CD4-positive, alpha-beta T cell treated with Interleukin-17A for 4 hours (primary cell): ENCODE data around the gene HCN2.
"Not testable (repeated sequence)": the region's sequence is repeated elsewhere in the genome, so short reads cannot be mapped to it uniquely, and the experiment has no call there.

Experiments used
- DNase-seq: peaks from one replicate; pipeline ENCODE4 v3.0.0-alpha.2; 2020; ENCODE audit warnings: mixed read lengths

HCN2 gene

DNA sequence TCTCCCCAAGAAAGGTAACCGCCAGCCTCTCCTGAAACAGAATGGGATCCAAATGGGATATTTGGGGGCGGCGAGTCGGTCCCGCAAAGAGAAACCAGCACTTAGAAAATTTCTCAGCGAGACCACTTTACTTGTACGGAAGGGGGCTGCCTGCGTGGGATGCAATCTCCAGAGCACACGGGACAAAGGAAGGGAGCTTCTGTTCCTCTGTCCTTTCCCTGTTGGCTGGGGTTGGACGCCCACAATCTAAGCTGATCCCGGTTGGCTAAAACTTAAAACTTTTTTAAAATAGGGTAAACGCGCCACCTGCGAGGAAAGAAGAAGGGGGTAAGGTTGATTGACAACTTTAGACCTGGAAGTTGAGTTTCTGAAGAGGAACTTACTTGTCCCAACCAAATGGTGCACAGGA, 18.1 kb upstream of the HCN2 start:
- DNase-seq = peak; percentile 12

DNA sequence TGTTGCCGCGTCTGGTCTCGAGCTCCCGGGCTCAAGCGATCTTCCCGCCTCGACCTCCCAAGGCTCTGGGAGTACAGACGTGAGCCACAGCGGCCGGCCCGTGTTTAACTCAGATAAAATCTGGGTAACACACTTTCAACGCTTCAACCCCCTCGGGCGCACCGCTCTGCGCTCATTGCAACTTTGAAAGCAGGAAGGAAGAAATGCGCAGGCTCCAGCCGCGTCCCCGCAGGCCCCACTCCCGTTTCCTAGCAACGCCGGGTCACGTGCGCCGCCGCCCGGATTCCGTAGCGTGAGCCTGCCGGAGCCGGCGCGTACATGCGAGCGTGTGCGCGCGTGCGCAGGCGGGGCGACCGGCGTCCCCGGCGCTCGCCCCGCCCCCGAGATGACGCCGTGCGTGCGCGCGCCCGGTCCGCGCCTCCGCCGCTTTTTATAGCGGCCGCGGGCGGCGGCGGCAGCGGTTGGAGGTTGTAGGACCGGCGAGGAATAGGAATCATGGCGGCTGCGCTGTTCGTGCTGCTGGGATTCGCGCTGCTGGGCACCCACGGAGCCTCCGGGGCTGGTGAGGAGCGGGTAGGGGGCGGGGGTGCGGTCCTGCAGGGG, 17.4 kb upstream of the HCN2 start, which contains the start of gene BSG:
TSS of gene BSG (plus strand) at position 457 of the 603 bp plus-strand sequence. CDS start at position 496, 39 bp downstream.
- peak; percentile 99 for DNase-seq

DNA sequence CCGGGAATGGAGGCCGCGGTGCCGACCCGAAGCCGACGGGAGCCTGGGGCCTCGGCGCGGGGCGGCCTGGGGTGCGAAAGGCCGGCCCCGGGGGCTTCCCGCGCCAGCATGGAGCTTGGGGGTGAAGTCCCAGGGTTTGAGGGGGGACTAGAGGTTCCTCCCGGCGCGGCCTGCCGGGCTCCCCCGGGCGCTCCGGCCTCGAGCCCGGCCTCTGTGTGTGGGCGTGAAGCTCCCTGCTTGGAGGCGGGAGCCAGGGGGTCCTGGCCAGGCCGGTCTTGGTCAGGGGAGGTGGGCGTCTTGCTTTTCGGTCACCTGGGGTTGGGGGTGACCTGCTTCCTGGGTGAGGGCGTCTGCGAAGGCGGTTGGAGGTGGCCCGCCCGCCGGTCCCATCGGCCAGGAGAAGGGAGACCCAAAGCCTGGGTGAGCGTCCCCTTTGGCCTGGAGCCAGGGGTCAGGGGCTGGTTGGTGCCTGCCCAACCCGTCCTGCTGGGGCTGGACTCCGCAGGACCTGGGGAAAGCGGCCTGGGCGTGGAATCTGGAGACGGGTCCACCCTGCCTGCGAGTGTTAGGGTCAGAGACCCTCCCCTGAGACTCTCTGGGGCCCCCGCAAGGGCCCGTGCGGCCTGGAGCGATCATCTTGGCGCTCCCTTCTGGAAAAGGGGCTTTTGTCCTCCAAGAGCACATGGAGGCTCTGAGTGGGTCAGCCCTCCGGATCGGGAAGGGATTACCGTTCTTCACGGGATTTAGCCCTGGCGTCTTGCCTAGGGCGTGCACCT, 16.8 kb upstream of the HCN2 start:
- DNase-seq = peak; percentile 28

DNA sequence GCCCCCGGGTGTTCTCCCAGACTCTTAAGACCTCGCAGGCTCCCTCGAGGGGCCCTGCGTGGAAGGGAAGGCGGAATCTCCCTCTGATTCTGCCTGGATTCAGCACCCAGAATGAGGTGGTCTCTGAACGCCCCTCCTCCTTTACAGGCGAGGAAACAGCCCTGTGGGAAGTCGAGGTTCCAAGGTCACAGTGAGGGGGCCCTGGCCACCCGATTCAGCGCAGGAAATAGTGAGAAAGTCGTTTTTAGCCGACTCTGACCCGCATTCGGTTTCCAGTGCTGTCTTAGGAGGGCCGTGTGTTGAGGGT, 16.2 kb upstream of the HCN2 start:
- DNase-seq = no peak

DNA sequence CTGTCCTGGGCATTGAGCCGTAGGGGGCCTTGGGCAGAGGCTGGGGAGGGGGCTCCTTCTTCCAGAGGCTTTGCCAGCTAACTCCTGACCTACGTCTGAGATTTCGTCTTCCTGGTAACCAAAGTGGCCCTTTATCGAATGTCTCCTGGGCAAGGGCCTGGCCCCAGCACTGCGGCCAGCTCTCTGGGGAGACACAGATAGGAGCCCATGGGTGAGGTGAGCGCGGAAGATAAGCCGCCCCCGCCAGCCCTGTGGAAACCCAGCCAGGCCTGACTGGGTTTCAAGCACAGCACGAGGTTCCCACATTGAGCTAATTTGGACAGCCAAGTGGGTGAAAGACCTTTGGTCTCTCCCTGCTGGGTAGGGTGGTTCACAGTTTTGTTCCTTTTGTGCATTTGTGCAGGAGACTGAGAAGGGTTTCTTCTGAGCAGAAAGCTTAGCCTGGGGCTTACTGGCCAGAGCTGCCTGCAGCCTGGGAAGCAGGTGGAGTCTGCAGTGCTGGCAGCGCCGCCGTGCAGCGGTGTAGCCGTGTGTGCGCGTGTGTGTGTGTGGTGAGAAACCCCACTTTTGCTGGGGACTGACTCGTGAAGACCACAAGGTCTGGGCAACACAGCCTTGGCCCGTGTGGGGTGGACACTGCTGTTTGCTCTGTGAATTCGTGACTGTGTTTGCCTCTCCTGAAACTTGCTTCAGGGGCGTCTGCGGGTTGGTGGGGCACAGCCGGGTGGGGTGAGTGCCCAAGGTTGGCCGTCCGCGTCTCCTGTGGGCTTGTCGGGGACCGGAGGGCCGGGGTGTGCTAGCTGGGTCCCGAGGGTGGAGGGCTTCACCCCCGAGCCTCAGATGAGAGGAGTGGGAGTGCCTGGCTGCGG, 14.8 kb upstream of the HCN2 start:
- no peak for DNase-seq

DNA sequence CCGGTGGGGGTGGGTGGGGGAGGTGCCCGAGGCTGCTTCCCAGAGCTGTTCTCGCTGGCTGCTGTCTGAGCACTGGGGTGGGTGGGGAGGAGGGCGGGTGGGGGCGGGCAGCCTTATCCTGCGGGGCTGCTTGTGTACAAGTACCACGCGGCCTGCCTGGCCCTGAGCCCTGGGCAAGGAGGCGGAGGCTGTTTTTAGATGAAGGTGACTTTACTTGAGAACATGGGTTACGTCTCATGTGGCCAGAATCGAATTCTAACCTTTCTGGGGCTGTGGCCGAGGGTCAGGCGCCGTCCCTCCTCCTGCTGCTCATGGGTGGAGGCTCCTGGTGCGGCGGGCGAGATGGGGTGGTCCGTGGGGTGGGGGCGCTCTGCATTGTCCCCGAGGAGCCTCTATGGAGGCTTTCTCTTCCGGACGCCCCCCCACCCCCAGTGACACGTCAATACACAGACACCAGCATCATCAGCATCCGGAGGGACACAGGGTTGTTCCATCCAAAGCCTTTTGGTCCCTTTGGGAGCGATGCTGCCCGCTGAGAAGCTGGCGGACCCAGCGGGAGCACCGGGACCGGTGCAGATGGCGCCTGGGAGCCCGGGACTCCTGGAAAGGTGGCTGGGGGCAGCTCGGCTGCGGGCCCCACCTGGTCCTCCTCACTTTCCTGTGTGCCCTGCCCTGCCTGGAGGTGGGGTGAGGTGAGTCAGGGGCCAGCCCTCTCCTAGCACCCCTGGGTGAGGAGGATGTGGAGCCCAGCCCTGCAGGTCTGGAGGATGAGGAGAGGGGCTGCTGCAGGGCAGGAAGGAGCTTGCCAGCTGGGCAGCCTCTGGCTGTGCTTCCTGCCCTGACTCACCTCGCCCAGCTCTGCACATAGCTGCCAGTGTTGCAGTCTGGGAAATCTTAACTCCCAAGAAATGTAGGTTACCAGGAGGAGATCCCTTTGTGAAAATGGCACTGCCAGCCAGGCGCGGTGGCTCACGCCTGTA, 13.9 kb upstream of the HCN2 start:
- DNase-seq = no peak

DNA sequence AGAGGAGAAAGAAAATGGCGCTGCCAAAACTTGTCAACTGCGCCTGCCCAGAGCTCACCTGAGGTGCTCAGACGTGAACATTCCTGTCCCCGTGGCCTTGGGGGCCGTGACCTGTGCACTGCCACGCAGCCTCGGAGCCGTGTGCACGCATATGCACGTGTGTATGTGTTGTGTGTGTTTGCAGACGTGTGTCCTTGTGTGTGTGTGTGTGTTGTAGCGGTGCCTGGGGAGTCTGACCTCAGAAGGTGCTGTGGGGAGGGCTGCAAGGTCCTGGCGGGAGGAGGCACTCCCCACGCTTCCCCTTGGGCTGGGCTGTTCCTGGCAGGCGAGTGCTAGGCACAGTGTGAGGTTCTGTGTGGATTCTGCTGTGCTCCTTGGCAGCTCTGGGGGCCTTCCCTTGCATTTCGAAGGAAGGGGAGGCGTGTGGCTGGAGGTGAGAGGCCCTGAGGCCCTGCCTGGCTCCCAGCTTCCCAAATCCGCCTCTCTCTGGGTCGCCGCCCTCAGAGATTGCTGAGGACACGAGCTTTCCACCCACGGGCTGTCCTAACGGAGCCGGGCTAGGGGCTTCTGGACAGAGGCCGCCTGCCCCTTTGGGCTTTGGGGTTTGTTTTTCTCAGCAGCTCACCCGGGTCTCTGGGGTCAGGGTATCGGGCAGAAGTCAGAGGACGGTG, 12.8 kb upstream of the HCN2 start:
- no peak for DNase-seq

DNA sequence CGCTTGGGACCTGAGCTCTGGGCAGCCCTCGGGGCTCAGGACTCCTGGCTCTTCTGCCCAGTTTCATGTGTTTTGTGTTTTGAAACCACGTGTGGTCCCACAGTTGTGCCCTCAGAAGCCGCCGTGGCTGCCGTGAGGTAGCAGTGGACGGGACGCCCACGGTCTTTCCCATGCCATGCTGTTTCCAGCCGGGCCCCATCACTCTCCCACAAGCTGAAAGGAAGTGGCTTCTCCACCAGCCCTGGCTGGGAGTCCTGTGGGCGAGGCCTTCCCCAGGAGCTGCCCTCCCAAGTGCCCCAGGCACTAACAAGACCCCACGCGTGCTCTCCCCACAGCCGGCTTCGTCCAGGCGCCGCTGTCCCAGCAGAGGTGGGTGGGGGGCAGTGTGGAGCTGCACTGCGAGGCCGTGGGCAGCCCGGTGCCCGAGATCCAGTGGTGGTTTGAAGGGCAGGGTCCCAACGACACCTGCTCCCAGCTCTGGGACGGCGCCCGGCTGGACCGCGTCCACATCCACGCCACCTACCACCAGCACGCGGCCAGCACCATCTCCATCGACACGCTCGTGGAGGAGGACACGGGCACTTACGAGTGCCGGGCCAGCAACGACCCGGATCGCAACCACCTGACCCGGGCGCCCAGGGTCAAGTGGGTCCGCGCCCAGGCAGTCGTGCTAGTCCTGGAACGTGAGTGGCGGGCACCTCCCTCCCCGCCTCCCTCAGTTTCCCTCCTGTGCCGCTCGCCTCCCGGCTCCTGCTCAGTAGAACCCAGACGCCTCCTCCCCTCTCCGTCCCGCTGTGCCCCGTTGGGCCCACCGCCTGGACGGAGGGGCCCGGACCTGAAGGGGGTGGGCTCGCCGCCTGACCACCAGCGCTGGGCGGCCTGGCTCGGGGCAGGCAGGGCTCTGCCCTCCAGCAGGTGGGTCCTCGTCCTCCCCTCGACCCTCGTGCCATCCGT, 12.0 kb upstream of the HCN2 start:
- DNase-seq = no peak

DNA sequence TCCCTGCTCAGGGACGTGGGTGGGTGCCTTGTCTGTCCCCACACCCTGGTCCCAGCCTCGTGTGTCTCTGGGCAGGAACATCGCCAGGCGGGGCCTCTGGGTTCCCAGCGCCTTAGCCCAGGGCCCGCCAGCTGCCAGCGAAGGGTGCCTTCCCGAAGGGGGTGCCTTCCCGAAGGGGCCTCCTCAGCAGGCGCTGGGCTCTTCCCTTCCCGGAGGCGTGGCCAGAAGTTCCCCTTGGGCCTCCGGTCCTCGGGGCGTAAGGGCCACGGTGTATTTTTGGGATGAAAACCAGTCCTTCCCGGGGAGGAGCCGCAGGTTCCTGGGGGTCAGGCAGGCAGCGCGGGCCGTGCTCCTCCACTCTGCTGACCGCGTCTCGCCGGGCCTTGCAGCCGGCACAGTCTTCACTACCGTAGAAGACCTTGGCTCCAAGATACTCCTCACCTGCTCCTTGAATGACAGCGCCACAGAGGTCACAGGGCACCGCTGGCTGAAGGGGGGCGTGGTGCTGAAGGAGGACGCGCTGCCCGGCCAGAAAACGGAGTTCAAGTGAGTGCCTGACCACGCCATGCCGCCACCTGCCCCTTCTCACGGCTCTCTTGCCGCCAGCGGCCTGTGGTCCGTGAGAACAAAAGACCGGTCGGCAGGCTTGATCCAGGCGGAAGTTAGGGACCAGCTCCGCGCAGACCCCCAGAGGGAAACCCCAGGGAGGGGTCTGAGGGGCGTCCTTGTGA, 10.4 kb upstream of the HCN2 start:
- DNase-seq = no peak

DNA sequence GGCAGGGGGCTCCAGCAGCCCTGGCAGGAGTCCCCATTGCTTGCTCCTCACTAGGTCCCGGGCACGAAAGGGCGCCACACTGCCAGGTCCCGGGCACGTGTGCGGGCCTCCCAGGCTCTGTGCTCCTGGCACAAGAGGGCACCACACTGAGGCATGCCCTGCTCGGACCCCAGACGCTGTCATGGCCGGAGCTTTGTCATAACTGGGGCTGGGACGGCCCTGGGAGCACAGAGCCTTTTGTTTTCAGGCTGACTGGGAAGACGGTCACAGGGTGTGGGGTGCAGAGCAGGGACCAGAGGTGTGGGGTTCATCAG, 9.9 kb upstream of the HCN2 start:
- DNase-seq = no peak

DNA sequence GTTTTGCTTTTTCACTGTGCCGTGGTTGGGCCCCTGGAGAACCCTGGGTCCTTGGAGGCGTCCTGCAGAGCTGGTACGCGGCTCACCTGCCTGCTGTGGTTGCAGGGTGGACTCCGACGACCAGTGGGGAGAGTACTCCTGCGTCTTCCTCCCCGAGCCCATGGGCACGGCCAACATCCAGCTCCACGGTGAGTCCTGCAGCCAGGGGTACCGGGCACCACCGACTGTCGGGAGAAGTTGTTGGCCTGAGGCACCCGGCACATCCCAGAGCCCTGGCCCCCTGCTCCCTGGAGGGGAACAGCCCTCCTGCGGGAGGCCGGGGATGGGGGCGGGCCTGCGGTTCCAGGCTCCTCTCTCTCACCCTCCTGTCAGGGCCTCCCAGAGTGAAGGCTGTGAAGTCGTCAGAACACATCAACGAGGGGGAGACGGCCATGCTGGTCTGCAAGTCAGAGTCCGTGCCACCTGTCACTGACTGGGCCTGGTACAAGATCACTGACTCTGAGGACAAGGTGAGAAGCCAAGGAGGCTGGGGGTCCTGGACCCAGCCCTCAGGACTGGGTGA, 9.3 kb upstream of the HCN2 start:
- no peak for DNase-seq

DNA sequence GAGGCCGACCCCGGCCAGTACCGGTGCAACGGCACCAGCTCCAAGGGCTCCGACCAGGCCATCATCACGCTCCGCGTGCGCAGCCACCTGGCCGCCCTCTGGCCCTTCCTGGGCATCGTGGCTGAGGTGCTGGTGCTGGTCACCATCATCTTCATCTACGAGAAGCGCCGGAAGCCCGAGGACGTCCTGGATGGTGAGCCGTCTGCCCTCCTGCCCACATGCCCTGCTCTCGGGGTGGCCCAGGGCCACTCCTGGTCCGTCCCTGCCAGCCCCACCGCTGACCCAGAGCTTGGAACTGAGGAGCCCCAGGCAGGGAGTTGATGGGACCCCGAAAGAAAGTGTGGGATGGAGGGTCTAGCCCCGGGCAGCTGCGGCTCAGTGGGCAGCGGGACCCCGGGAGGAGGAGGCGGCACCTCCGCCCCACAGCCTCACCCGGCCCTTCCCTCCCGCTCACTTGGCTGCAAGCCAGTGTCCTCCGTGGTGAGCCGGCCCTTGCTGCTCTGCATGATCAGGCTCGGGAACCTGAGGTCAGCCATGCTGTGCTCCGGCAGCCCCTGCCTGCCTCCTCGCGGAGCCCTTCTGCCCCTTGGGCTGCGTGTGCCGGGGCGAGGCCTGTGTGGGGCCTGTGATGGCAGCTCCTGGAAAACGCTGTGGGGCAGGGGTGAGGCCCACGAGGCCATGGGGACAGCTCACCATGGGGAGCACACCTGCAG, 8.1 kb upstream of the HCN2 start:
- DNase-seq = no peak

DNA sequence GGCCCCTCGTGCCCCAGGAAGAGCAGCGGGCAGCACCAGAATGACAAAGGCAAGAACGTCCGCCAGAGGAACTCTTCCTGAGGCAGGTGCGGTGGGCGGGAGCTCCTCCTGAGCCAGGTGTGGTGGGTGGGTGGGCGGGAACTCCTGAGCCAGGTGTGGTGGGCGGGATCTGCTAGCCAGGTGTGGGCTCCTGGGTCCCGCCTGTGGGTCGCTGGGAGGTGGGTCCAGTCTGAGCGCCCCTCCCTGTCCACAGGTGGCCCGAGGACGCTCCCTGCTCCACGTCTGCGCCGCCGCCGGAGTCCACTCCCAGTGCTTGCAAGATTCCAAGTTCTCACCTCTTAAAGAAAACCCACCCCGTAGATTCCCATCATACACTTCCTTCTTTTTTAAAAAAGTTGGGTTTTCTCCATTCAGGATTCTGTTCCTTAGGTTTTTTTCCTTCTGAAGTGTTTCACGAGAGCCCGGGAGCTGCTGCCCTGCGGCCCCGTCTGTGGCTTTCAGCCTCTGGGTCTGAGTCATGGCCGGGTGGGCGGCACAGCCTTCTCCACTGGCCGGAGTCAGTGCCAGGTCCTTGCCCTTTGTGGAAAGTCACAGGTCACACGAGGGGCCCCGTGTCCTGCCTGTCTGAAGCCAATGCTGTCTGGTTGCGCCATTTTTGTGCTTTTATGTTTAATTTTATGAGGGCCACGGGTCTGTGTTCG, 7.0 kb upstream of the HCN2 start:
- no peak for DNase-seq

DNA sequence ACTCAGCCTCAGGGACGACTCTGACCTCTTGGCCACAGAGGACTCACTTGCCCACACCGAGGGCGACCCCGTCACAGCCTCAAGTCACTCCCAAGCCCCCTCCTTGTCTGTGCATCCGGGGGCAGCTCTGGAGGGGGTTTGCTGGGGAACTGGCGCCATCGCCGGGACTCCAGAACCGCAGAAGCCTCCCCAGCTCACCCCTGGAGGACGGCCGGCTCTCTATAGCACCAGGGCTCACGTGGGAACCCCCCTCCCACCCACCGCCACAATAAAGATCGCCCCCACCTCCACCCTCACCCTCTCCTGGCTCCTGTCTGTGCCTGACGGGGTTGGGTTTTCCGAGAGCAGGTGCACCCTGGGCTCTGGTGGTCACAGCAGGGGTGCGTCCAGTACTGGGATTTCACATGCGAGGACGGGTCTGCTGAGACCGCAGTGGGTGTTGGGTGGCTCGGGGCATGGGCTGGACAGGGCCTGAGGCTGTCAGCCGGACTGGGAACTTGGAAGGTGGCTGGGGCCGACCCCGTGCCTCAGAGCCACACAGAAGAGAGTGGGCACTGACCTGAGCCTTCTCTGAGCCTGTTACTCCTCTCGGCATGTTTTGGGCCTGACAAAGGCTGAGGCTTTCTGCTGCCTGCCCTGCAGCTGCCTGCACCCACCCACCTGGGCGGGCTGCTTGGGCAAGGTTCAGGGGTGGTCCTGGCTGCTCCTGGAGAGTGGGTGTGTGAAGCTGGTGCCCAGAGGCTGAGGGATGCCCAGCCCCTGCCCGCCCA, 6.3 kb upstream of the HCN2 start:
- no peak for DNase-seq

DNA sequence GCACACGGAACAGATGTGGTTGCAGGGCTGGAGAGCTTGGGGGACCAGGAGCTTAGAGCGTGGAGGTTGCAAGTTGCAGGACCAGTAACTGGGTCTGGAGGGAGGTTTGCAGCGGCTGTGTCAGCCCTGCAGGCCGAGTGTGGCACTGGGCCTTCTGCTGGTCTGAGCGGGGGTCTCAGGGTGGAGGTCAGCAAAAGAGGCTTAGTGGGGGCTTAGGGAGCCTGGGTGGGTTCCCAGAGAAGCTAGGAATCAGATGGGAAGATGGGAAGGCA, 5.8 kb upstream of the HCN2 start:
- no peak for DNase-seq

DNA sequence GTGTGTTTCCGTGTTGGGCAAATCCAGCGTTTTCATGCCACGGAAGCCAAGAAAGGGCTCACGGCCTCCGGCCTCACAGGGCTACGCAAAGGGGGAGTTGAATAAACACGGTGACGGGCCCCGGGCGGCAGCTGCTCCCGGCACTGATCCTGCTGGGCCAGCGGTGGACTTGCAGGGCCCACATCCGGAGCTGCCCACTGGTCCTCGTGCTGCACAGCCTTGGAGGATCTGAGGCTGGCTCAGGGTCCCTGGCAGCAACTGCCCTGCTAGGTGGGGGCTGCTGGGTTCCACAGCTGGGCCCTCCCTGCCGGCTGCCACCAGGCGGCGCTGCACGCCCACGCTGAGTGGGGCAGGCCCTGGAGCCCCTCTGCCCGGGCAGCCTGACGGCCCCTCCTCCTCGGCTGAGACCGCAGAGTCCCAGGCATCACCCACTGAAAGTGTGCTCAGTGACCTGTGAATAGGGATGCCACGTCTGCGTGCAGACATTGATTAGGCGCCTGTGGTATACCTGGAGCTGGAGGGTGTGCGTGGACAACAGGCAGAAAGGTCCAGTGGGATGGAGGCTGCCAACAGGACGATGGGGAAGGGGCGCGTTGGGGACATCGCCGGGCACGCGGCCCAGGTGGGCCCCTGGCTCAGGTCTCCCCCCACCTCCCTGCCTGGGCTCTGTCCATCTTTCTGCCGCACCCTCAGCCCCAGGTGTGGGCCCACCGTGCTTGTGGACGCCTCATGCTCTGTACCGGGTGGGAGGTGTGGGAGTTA, 5.3 kb upstream of the HCN2 start:
- peak; percentile 75 for DNase-seq

DNA sequence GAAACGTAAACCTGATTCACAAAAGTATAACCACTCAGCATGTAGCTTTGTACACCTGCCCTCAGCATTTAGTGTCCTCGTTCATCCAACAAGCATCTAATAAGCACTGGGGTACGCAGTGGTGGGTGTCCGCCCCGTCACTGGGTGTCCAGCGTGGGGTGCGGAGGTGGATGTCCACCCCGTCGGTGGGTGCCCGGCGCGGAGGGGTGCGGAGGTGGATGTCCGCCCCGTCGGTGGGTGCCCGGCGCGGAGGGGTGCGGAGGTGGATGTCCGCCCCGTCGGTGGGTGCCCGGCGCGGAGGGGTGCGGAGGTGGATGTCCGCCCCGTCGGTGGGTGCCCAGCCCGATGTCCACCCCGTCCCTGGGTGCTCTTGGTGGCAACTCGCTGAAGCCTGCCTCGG, 4.5 kb upstream of the HCN2 start:
- DNase-seq = not testable (repeated sequence)
